PC-9 (cell line): ENCODE results near the gene CCDC18.

Source experiments
- EZH2 ChIP-seq: fragments of 200-600 bp; sonication (generic); IDR thresholded peaks from 2 replicates; pipeline ENCODE4 v1.8.0; 2017; ENCODE audit warnings: antibody characterized with exemption, low read depth
- TF ChIP-seq, protein P1 (sequence below): fragments of 200-600 bp; sonication (generic); conservative IDR thresholded peaks from 2 replicates; pipeline ENCODE4 v1.6.1; 2017; ENCODE audit warnings: mixed run types, antibody characterized with exemption, mild to moderate bottlenecking, moderate library complexity

DNA sequence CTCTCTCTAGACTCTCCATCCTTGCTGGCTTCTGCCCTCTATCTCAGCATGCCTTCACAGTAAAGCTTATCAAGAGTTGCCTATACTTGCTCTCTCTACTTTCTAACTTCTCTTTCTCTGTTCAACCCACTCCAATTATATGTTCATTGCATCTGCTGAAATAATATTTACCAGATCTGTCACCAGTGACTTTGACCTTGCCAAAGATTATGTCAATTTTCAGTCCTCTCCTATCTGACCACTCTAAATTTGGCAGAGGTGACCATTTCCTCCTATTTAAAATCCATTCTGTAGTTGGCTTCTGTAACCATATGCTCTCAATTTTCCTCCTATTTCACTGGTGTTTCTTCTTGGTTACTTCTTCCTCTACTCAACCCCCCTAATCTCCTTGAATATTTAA, 126.4 kb downstream of the CCDC18 start:
- TF ChIP-seq, protein P1, sequence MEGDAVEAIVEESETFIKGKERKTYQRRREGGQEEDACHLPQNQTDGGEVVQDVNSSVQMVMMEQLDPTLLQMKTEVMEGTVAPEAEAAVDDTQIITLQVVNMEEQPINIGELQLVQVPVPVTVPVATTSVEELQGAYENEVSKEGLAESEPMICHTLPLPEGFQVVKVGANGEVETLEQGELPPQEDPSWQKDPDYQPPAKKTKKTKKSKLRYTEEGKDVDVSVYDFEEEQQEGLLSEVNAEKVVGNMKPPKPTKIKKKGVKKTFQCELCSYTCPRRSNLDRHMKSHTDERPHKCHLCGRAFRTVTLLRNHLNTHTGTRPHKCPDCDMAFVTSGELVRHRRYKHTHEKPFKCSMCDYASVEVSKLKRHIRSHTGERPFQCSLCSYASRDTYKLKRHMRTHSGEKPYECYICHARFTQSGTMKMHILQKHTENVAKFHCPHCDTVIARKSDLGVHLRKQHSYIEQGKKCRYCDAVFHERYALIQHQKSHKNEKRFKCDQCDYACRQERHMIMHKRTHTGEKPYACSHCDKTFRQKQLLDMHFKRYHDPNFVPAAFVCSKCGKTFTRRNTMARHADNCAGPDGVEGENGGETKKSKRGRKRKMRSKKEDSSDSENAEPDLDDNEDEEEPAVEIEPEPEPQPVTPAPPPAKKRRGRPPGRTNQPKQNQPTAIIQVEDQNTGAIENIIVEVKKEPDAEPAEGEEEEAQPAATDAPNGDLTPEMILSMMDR = no peak
- TF ChIP-seq EZH2 = no peak
